Activated T-cell treated with anti-CD3 and anti-CD28 coated beads, Interleukin-2, amount 50 U/mL, for 24 hours (primary cell): ENCODE data around the gene HOXD1.
A peak's percentile ranks its signal among the peaks of the same experiment; 100 is the strongest.

Experiments
- DNase-seq: peaks from one replicate; pipeline ENCODE4 v3.0.0-alpha.2; 2020
- H3K27ac Mint-ChIP-seq: 2 replicates; pipeline ENCODE4 v1.8.0; 2020; ENCODE audit warnings: mild to moderate bottlenecking, mixed read lengths
- H3K27me3 Mint-ChIP-seq: 2 replicates; pipeline ENCODE4 v1.8.0; 2020; ENCODE audit warnings: mixed read lengths
- H3K36me3 Mint-ChIP-seq: 2 replicates; pipeline ENCODE4 v1.8.0; 2020; ENCODE audit warnings: low read depth, mixed read lengths
- H3K4me1 Mint-ChIP-seq: 2 replicates; pipeline ENCODE4 v1.8.0; 2020; ENCODE audit warnings: low read depth, mixed read lengths
- H3K4me3 Mint-ChIP-seq: 2 replicates; pipeline ENCODE4 v1.8.0; 2020; ENCODE audit warnings: mild to moderate bottlenecking, moderate library complexity, mixed read lengths
- H3K9me3 Mint-ChIP-seq: 2 replicates; pipeline ENCODE4 v1.8.0; 2020; ENCODE audit warnings: mixed read lengths

Gene HOXD1

DNA sequence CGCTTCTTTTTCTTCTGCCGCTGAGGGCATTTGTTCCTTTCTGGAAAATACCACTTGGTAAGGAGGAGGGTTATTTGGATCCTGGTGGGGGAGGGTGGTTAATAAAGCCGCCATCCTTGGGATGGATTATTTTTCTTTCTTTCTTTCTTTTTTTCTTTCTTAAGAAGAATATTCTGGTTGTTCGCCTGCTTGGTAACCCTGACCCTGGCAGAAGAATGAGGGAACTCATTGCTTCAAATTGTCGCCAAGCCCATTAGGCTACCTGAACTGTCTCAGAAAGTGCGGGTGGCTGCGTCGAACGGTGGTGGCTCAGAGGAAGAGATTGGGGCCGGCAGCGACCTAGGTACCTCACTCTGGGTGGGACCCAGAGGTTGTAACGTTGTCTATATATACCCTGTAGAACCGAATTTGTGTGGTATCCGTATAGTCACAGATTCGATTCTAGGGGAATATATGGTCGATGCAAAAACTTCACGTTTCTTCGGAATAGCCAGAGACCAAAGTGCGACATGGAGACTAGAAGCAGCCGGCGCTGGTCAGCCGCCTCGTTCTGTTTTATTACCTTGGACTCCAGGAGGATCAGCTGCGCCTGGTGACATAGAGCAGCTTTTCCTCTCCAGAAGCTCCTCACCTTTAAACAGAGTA lies 38.4 kb upstream of the HOXD1 start:
- H3K36me3 Mint-ChIP-seq = no peaks in the 10 kb centered on the region
- peaks cover 6% of the 10 kb centered on the region for H3K4me1 Mint-ChIP-seq
- H3K9me3 Mint-ChIP-seq = no peaks in the 10 kb centered on the region
- no peak for DNase-seq
- no peak overlapping the region for H3K4me3 Mint-ChIP-seq
- H3K27me3 Mint-ChIP-seq = peaks cover 97% of the 10 kb centered on the region
- H3K27ac Mint-ChIP-seq = no peak overlapping the region

DNA sequence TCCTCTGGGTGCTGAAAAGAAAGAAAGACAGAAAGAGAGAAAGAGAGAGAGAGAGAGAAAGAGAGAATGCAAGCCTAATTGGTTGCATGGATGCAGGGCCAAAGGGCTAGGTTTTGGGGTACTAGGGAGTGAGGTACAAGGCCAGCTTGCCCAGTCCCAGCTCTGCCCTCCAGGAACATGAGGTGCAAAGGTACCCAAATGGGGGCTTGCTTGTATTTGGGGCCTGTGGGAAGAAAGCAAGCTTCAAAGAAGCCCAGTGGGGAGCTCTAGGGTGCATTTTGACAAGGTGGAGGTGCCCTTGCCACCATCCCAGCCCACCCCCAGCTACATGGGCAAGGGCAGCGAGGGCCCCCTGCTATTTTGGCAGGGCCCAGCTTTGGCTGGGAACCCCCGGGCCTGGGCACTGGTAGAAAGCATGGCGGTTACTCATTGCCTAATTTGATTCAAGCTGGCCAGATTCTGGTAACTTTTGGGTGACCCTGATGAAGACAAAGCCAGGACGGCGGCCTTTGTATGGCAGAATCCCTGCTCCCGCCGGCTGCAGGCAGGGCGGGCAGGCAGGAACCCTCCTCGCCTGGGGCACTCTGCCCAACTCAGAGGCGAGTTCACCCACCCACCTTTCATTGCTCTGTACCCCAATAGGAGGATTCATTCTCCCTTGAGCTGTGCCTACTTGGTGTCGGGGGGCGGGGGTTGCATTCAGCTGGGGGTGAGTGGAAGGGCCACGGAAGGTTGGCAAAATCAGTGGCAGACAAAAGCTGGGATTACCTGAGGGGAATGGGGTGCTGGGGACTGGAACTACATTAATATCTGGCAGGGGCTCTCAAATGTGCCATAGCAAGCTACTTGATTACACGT lies 37.7 kb upstream of the HOXD1 start:
- Mint-ChIP-seq H3K4me1 (peaks cover 6% of the 10 kb centered on the region), H3K36me3 (no peaks in the 10 kb centered on the region), H3K4me3 (no peak overlapping the region), H3K9me3 (no peaks in the 10 kb centered on the region), H3K27ac (no peak overlapping the region), H3K27me3 (peaks cover 97% of the 10 kb centered on the region)
- DNase-seq = peak; percentile 21

DNA sequence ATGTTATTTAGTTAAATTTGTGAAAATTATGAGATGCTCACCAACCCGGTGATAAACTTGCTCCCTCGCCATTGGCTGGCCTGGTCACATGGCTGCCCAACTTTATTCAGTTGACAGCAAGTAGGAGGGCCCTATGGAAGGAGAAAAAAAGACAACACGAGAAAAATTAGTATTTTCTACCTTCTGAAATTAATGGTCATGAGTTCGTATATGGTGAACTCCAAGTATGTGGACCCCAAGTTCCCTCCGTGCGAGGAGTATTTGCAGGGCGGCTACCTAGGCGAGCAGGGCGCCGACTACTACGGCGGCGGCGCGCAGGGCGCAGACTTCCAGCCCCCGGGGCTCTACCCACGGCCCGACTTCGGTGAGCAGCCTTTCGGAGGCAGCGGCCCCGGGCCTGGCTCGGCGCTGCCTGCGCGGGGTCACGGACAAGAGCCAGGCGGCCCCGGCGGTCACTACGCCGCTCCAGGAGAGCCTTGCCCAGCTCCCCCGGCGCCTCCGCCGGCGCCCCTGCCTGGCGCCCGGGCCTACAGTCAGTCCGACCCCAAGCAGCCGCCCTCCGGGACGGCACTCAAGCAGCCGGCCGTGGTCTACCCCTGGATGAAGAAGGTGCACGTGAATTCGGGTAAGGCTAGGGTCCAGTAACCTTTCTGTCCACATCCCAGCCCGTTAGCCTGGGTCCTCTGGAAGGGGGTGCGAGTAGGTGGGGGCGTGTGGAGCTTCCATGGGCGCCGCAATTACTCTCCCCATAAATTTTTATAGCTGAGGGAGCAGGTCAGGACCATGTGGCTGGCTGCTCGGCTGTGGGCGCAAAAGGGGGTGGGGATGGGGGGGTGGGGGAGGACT lies 36.8 kb upstream of the HOXD1 start, which contains the start of gene HOXD4:
Gene HOXD4, plus strand, starts transcription at position 109 of the 846 bp plus-strand sequence. Its CDS starts 84 bp downstream, at position 193.
- H3K27ac Mint-ChIP-seq = no peak within 1 kb of the TSS
- H3K4me3 Mint-ChIP-seq = peak within 1 kb of the TSS; percentile 18
- peak; percentile 26 for DNase-seq
- H3K27me3 Mint-ChIP-seq = peaks cover 97% of the 10 kb centered on the region
- H3K9me3 Mint-ChIP-seq = no peaks in the 10 kb centered on the region
- H3K4me1 Mint-ChIP-seq = peaks cover 7% of the 10 kb centered on the region
- H3K36me3 Mint-ChIP-seq = no peaks in the 10 kb centered on the region

DNA sequence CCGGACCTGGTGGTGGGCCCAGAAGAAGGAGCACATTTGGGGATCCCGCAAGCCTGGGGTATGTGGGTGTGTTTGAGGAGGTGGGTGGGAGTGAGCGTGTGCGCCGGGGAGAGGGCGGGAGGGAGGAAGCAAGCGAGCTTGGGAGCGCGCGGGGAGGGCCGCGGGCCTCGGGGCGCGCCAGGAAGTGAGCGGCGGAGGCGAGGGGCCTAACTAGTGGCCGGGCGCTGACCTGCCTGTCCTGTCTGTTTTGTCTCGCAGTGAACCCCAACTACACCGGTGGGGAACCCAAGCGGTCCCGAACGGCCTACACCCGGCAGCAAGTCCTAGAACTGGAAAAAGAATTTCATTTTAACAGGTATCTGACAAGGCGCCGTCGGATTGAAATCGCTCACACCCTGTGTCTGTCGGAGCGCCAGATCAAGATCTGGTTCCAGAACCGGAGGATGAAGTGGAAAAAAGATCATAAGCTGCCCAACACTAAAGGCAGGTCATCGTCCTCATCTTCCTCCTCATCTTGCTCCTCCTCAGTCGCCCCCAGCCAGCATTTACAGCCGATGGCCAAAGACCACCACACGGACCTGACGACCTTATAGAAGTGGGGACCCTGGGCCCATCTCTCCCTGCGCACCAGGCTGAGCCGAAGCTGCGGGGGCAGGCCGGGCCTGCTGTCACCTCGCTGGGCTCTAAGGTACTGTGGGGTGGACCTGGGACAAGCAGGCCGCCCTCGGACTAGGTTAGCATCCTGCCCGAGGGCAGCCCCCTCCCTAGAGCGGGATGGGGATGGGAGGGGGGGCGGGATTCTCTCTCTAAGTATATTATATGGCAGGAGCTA lies 35.9 kb upstream of the HOXD1 start:
- DNase-seq = no peak
- H3K27ac Mint-ChIP-seq = no peak overlapping the region
- H3K4me3 Mint-ChIP-seq = no peak overlapping the region
- H3K36me3 Mint-ChIP-seq = no peaks in the 10 kb centered on the region
- peaks cover 95% of the 10 kb centered on the region for H3K27me3 Mint-ChIP-seq
- peaks cover 11% of the 10 kb centered on the region for H3K4me1 Mint-ChIP-seq
- H3K9me3 Mint-ChIP-seq = no peaks in the 10 kb centered on the region

DNA sequence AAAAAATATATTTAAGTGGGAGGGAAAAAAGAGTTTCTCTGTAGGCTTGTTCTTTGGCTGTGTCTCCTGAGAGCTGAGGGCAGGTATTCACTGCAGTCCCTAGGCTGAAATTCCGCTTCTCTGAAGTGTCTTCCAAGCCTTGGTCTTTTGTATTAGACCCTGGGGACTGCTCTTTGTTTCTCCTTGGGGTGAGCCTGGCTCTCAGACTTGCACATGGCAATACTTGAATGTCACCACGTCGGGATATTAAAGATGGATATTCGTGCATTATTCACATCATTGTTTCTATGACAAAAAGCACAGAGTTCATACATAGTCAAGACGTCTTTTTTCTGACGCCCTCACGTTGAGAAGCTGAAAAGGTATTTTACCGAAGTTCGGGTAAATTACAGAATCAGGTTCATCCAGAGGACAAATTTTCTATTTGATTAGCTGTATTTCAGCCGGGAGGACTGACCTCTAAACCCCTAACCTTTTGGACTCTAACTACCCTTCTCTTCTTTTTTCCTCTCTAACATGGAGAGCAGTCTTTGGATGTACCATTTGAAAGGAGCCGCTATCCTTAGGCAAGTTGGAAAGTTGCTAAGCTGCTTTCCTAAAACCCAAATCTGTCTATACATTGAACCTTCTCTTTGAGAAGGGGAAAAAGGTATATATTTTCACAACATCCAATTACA lies 33.8 kb upstream of the HOXD1 start:
- Mint-ChIP-seq H3K36me3 (no peaks in the 10 kb centered on the region), H3K27ac (no peak overlapping the region), H3K4me1 (peaks cover 21% of the 10 kb centered on the region), H3K27me3 (peaks cover 95% of the 10 kb centered on the region), H3K9me3 (no peaks in the 10 kb centered on the region), H3K4me3 (no peak overlapping the region)
- no peak for DNase-seq

DNA sequence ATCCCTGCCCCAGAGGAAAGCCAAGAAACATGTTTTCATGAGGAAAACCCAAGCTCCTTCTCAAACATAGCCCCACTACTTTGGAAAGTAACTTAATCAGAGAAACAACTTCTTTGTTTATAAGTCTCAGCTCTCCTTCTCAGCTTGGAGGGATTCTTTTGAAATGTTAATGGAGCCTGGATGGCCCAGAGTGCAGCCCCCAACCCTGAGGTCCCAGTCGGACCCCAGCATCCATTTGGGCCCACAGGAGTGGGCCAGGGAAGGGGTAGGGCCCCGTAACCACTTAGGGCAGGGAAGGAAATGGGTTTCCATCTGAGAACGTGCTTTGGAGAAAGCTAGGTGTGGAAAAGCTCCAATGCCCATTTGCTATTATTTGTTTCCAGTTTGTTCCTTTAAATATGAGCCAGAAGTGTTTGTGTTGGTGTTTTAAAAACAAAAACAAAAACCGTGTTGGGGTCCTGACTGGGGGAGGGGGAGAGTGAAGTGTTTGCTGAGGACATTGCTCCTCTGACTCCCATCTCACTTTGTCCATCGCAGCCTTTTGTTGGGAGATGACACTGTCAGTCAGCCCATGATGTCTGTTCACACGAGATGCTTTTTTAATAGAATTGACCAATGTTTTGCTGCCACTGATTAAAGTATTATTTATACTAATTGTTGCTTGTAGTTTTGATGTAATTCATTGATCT lies 33.0 kb upstream of the HOXD1 start:
- no peak overlapping the region for H3K4me3 Mint-ChIP-seq
- no peaks in the 10 kb centered on the region for H3K36me3 Mint-ChIP-seq

DNA sequence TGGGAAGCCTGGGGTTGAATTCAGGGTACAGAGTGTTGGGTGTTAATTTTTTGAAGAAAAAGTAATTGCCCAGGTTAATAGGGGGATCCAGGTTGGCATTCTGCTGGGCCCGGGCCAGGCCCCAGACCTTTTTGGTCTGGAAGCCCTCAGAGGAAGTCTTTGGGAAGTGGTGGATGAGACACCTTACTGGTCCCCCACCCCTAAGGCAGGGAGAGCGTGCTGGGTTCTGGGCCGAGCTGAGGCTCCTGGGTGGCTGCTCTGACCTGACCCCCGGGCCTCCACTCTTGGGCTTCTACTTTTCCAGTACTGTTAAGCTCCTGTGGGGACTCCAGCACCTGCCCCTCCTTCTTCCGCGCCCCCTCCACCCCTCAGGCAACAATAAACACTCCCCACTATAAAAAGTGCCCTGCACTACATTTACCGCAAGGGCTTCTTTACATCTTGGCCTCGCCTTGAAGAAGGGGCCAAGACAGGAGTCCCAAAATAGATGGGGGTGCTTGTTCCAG lies 32.1 kb upstream of the HOXD1 start:
- no peak overlapping the region for H3K4me3 Mint-ChIP-seq

More for the DNA sequence above, 33.0 kb upstream of the HOXD1 start:
- no peak for DNase-seq
- H3K27ac Mint-ChIP-seq = no peak overlapping the region
- peaks cover 93% of the 10 kb centered on the region for H3K27me3 Mint-ChIP-seq
- peaks cover 27% of the 10 kb centered on the region for H3K4me1 Mint-ChIP-seq
- H3K9me3 Mint-ChIP-seq = no peaks in the 10 kb centered on the region

DNA sequence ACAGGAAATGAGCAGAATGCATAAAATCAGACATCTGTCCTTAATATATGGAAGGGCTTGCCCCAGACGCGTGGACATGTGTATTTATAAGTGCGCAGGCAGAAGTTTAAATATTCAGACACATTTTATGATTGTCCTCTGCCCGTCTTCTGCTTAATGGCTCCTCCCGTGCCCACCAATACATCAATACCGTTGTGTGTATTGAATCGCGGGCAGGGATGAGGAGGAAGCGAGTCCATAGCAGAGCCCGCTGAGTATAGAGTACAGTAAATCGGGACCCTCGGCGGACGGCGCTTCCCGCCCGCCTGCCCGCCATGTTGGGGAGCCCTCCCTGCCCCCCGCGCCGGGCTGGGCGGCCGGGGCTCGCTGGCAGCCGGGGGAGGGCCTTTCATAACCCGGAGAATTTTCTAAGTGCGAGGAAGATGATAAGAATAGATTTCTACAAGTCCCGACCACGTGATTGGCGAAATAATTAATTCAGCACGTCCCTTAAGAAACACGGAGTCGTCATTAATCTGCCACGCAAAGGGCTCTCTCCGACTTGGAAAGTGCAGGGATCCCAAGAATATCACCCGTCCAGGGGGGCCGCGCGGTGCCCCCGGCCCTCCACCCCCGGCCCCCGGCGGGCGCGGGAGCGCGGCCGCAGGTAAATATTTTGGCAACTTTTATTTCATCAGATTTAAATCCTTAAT lies 31.5 kb upstream of the HOXD1 start, which contains the start of gene HOXD3:
Gene HOXD3, plus strand, starts transcription at position 501 of the 692 bp plus-strand sequence. CDS start 11,808 bp downstream, outside the sequence.
- no peak for DNase-seq
- Mint-ChIP-seq H3K9me3 (no peaks in the 10 kb centered on the region), H3K4me1 (peaks cover 26% of the 10 kb centered on the region), H3K36me3 (no peaks in the 10 kb centered on the region), H3K27ac (no peak within 1 kb of the TSS), H3K4me3 (peak within 1 kb of the TSS; percentile 26), H3K27me3 (peaks cover 95% of the 10 kb centered on the region)

More for the DNA sequence above, 32.1 kb upstream of the HOXD1 start:
- no peak for DNase-seq
- Mint-ChIP-seq H3K27ac (no peak overlapping the region), H3K9me3 (no peaks in the 10 kb centered on the region), H3K36me3 (no peaks in the 10 kb centered on the region), H3K4me1 (peaks cover 27% of the 10 kb centered on the region), H3K27me3 (peaks cover 93% of the 10 kb centered on the region)

DNA sequence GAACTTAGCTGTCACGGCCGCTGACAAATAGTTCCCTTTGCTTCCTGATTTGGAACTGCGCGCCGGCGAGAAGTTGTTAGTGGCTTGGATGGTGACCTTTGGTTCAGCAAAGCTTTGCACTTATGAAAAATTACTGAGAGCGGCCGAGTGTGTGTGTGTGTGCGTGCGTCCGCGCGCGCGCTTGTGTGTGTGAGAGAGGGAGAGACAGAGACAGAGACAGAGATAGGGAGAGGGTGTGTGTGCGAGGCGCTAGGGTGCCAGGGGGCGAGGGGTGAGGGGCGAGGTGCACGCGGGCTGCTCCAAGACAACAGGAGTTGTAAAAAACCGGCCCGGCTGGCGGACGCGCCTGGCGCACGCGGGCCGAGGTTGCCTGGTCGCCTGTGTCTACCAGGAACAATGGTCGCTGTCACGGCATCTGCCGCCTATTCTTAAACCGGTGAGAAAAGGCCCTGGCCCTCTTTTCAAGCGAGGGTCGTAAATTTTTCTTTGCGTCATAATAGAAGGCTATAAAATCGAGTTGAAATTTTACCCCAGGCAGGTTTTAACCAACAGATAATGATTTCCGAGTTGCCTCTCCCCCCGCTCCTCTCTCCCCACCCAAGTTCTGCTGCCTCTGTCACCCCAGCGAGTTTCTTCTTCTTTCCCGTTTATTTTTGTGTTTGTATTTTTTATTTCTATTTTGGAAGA lies 30.8 kb upstream of the HOXD1 start:
- no peak for DNase-seq
- H3K27me3 Mint-ChIP-seq = peaks cover 95% of the 10 kb centered on the region
- no peak overlapping the region for H3K27ac Mint-ChIP-seq
- no peaks in the 10 kb centered on the region for H3K36me3 Mint-ChIP-seq
- peaks cover 26% of the 10 kb centered on the region for H3K4me1 Mint-ChIP-seq
- H3K4me3 Mint-ChIP-seq = peak overlapping the region; percentile 26
- no peaks in the 10 kb centered on the region for H3K9me3 Mint-ChIP-seq

DNA sequence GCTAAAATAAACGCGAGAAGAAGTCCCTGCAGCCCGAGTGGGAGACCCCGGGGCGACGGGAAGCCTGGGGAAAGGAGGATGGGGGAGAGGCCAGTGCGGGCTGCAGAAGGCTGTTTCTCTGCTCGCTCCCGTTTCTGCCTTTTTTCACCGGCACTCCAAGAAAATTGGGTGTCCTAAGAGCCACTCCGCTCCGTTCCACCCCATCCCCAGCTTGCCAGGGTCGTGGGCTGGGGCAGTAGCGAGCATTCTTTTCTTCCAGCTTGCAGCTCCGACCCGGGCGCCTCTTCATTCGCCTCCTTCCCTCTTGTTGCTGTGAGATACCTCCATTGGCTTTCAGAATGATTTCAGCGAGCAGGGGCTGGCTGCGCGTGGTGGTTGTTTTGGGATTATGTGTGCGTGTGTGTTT lies 30.3 kb upstream of the HOXD1 start:
- no peaks in the 10 kb centered on the region for H3K36me3 Mint-ChIP-seq
- peaks cover 95% of the 10 kb centered on the region for H3K27me3 Mint-ChIP-seq
- no peak overlapping the region for H3K4me3 Mint-ChIP-seq
- H3K4me1 Mint-ChIP-seq = peaks cover 26% of the 10 kb centered on the region
- H3K27ac Mint-ChIP-seq = no peak overlapping the region
- DNase-seq = no peak
- H3K9me3 Mint-ChIP-seq = no peaks in the 10 kb centered on the region

DNA sequence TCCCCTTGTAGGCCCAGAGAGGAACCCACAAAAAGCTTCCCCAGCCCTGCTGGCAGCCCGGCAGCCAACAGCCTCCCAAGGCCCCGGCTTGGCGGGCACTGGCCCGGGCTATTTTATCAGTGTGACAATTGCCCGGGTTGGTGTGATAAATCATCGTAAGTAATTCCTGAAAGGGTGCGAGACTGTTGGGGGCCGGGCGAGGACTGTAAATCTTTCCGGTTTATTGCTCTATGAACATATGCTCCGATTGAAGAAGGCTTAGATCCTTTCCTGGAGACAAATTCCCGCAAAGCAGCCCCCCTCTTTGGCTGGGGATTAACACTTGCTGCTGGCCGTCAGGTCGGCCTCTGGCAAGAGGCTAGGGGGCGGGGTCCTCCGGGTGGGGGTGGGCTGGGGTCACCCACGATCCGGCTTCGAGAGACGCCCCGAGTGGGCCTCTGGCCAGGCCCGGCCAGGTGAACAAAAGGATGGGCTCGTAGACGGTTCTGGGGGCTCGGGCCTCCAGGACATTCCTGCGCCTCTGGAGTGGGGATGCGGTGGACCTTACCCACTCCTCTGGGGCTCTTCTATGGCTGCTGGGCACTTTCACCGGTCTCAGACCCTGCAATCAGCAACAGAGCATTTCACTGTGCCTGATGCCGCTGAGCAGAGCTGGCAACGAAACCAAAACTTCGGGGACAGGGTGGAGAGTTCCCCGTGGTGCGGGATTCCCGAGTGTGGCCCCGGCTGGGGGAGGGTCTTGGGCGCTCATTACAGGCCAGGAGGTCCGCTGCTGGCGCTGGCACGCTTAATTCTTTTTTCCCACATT lies 29.4 kb upstream of the HOXD1 start:
- Mint-ChIP-seq H3K27me3 (peaks cover 95% of the 10 kb centered on the region), H3K4me1 (peaks cover 27% of the 10 kb centered on the region), H3K27ac (no peak overlapping the region), H3K9me3 (no peaks in the 10 kb centered on the region), H3K4me3 (no peak overlapping the region), H3K36me3 (no peaks in the 10 kb centered on the region)
- no peak for DNase-seq
